Measurements from ENCODE around the gene PSMA2.

Gene PSMA2
- 7.1 to 28.6 (median 11.8) reads per million in 3 experiments for total RNA-seq

DNA sequence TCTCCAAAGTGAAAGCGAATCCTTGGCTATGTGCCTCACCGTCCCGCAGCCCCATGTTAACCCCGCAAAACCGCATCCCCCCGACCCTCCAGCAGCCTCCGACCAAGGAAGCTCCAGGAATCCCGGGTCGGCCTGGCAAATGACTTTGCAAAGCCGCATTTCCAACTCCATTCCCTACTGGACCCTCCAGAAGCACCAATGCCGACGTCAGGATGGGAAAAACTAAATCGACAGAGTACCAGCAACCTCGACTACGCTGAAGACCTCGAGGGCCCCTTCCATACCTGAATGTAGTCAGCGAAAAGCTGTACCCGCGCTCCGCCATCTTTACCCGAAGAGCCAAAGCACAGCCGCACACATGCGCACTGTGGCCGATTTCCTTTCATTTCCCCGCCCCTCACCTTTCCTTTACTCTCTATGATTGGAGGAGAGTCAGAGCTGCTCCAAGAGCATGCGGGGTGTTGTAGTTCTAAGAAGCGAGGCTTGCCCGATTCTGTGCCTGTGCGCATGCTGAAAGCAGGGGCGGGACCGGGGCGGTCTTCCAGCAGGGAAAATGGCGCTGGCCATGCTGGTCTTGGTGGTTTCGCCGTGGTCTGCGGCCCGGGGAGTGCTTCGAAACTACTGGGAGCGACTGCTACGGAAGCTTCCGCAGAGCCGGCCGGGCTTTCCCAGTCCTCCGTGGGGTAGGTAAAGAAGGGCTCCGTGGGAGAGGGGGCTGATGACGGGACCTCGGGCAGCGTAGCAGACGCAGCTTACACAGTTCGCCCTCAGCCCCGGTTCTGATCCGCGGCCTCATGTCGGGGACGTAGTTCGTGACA, at the start of gene PSMA2, which contains the start of gene MRPL32:
Gene PSMA2 (minus strand): TSS at position 341 of the 818 bp plus-strand sequence. CDS start 16 bp downstream, at position 325.
Gene MRPL32 (plus strand): TSS at position 543 of the 818 bp plus-strand sequence. CDS start 11 bp downstream, at position 554.
- DNase-seq: peak; percentile 96

DNA sequence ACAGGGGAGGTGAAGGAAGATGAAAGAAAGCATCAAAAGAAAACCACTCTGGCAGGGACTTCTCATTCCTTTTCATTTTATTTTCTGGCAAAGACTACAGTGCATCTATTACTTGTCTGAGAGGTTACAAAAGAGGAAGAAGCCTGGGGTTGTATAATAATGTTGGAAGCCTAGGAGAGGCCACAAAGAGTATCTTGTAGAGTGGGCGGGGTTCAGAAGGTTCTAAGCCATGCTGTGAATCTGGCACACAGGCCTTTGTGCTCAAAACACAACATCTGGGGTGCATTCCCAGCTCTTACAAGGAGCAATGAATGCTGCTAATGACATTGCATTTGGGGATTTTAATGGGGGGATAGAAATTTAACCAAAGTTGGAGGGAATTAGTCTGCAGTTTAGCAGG, 49.6 kb upstream of the PSMA2 start:
- DNase-seq: no peak

DNA sequence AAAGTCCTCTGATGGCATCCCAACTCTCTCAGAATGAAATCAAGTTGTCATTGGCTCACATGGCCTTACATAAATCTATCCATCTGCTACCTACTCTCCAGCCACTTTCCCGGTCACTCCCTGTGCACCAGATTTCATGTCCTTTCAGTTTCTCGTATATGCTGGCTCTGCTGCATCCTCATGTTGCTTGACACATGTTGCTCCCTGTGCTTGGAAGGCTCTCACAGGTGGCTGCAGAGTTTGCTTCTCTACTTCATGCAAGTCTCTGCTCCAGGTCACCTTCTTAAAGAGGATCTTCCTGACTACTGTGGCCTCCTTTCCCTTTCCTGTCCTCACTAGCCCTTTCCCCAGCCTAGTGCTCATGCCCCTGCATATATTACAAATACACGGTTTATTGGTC, 48.5 kb upstream of the PSMA2 start:
- no peak for DNase-seq

DNA sequence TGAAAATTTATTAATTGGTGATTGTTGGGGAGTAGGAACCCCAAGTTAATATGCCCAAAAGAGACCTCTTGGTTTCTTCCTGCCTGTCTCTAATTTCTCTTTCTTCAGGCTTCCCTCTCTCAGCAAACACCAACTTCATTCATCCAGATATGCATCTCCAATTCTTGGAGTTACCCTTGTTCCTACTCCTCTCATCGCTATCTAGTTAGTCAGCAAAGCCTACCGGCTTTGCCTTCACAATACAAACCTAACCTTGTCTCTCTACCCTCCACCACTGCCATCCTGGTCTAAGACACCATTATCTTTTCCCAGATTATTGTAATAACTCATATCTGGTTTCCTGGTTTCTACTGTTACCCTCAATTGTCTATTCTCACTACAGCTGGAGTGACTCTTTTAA, 48.1 kb upstream of the PSMA2 start:
- DNase-seq: no peak

DNA sequence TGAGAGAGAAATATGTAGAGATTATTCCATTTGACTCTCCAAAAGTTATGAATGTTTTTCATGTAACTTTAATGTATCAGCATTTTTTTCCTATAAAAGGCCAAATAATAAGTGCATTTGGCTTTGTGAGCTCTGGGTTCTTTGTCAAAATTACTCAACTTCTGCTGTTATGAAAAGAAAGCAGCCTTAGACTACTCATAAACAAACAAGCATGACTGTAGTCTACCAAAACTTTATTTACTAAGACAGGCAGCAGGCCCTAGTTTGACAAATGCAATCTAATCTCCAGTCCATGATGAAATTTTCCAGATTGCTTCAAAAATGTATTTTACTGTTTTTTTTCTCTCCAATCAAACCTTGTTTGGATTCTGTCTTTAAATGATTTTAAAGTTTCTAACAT, 46.5 kb upstream of the PSMA2 start:
- no peak for DNase-seq

DNA sequence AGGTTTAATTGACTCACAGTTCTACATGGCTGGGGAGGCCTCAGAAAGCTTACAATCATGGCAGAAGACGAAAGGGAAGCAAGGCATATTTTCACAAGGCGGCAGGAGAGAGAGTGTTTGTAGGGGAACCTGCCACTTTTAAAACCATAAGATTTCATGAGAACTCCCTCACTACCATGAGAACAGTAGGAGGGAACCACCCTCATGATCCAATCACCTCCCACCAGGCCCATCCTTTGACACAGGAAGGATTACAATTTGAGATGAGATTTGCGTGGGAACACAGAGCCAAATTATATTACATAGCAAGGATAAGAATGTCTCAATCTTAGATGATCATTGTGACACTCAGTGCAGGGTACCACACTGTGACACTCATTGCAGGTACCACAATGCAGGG, 44.4 kb upstream of the PSMA2 start:
- DNase-seq: no peak

DNA sequence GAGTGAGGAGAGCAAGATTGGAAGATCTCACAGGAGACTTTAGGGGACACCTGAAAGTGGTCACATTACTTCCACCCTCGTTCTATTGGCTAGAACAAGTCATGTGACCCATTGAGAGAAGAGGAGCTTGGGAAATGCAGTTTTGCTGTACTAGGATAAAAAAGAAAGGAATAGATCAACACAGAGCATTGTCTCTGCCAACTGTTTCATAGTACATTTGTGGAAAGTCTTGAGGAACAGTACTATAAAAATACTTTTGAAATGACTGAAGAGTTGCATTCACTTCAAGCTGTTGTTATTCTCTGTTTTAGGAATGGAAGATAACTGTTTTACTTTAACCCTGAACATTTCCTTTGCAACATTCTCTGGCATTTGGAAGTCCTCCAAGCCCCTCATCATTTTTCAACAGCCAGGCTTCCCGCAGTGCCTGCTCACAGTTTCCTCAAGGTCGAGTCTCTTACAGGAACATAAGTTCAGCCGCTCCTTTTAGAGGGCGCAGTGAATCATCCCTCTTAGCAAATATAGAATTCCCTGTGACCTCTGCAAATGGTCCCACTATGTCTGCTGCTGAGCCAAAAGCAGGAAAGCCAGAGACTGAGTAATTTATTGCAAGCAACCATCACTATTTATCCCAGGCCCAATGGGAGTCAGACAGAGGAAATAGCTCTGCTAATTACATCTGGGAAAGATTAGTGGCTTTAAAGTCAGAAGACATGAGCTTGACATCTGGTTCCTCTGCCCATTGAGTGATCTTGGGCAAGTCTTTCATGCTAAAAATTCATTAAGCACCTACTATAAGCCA, 40.9 kb upstream of the PSMA2 start:
- DNase-seq: no peak

DNA sequence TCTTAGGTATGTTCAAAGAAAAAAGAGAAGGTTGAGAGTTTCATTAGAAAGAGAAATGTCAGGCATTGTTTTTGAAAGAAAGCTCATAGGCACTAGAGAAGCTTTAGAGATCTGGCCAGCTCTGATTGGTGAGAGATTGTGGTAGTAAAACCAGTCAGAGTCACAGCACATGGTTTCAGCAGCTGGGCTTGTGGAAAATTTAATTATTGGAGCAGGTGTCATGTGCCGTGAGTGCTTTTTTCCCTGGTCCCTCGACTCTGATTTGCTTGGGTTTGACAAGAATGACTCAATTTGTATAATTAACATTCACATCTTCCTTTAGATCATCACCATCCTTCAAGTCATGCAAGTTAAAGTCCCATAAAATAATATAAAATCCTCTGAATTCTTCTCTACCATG, 35.4 kb upstream of the PSMA2 start:
- DNase-seq: no peak

DNA sequence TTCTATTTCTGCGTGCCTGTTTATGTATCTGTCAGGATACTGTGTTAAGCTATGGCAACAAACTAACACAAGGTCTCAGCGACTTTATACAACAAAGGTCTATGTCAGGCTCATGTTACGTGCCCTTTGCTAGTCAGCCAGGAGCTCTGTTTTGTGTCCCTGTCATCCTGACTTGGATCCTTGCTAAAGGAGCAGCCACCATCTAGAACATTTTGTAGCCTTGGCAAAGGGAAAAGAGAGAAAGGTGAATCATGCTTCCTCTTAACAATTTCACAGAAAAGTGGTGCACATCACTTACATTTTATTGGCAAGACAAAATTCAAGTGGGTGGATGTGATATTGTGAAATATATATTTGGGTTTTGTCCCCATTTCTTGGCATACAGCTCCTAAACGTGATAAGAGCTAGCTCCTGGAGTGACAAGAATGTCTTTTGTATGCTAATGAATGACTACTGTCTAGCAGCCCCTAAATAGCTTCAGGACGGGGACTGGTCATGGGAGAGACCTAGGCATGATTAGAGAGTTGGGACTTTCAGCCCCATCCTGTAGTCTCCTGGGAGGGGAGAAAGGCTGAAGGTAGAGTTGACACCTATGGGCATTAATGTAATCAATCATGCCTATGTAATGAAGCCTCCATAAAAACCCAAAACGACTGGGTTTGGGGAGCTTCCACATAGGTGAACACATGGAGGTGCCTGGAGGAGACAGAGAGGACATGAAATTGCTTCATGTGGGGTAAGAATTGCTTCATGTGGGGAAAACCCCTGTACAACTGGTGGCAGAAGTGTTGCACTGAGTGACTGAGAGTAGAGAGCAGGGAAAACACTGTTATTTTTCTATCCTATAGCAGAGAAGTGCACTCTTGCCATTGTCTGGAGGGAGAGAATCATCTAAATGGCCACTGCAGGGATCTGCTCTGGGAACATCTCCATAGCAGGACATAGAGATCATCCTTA, 33.2 kb upstream of the PSMA2 start:
- no peak for DNase-seq

DNA sequence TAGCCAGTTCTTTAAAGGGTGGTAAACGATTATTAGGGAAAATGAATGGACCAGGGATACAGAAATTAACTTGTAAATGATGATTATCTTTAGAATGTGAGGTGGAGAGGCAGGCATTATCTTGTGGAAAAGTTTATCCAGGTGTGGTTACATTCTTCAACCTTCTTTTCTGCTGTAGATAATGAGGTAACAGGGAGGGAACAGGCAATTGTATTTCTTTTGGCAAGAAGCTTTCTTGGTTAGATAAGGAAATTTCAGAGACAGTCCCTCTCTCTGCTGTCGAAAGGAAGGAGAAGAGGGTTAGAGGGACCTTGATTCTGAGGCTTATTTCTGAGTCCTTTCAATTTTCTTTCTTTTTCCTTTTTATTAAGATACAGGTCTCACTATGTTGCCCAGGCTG, 32.3 kb upstream of the PSMA2 start:
- DNase-seq: no peak

DNA sequence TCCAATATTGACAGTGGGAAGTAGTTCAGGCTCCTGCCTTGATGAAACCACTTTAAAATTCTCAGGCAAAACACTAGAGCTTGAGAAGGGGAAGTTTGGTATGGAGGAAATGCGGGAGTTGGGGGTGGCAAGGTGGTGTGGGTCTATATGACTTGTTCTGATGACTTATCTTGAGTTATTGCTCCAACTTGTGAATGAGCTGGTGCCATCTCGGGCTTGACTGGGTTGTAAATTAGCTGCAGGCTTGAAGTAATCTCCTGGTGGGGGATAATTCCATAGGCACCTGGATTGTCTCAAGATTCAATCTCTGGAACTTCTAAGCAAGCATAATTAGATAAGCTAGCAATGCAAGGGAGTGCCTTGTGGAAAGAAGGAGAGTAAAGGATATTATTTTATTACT, 29.2 kb upstream of the PSMA2 start:
- DNase-seq: no peak

DNA sequence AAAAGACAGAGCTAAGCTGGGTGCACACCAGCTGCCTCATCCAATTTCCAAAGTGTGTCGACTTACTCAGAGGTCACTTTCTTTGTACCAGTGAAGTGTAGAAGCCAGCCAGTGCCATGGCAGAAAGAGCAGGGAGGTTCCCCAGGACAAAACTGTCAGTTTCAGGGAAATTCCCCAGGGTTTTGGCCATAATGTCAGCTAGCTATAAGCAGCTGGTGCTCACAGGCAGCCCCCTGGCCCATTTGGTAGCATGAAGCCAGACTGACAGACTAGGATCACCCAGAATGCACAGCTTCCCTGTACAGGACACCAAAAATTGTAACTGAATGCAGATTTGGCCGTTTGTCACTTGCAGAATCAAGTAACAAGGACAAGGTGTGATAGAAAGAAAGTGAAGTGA, 28.8 kb upstream of the PSMA2 start:
- no peak for DNase-seq

DNA sequence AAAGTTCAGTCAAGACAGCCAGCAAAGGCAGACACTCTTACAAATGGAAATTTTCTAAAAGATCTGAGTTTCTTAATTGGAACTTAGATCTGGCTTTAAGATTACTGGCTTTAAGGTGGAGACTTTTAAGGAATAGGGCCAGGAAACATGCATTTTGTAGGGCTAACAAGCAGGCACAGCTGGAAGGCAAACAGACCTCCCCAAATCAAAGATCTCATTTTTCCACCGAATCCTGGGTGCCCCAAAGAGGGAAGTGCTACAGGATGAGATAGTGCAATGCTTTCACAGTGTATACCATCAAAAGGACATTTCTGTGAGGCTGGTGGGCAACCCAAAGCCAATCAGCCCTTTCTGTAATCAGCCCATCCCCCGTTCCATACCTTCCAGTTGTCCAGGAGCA, 27.6 kb upstream of the PSMA2 start:
- DNase-seq: no peak

DNA sequence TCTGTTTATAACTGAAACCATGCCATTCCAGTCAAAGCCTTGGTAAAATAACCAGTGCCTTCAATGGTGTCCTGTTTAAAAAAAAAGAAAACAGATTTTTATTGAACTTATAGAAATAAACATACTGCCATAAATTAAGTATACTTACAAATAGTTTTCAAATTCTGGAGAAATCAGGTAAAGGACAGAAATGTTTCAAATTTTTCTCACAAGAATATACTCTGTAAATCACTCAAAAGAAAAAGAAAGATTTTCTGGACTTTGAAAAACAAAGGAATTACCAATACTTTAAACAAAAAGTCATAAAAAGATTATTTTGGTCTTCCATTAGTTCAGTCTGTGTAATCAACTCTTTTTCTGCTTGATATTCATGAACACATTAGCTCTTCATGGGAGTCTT, 24.1 kb upstream of the PSMA2 start:
- DNase-seq: no peak

DNA sequence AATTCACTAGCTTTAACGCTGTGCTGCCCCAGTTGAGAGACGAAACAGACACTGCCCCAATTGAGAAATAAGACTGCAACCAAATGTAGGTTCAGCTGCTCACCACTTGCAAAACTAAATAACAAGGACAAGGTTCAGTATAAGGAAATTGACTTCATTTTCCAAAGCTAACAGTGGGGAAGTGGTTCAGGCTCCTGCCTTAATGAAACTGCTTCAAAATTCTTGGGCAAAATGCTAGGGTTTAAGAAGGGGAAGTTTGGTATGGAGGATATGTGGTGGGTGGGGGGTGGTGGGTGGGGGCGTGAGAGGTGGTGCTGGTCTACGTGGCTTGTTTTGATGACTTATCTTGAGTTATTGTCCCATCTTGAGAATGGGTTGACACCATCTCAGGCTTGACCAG, 22.0 kb upstream of the PSMA2 start:
- no peak for DNase-seq

DNA sequence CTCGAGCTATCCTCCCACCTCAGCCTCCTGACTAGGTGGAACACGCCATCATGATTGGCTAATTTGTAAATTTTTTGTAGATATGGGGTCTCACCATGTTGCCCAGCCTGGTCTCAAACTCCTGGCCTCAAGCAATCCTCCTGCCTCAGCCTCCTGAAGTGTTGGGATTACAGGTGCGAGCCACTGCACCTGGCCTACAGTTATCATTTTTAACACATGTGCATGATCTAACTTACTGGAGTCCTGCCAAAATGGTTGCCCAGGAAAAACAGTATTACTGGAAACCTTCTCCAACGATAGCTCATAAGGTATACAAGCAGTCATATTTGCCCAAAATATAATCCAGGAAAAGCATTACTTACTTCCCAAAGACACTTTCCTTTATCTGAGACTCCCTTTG, 20.4 kb upstream of the PSMA2 start:
- DNase-seq: no peak

DNA sequence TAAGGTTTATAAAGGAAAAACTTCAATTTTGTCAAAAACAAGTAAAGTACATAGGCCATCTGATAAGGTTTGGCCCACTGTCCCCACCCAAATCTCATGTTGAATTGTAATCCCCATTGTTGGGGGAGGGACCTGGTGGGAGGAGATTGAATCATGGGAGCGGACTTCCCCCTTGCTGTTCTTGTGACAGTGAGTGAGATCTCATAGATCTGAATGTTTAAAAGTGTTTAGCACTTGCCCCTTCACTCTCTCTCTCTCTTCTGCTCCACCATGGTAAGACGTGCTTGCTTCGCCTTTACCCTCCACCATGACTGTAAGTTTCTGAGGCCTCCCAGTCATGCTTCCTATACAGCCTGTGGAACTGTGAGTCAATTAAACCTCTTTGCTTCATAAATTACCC, 18.4 kb upstream of the PSMA2 start:
- DNase-seq: no peak

DNA sequence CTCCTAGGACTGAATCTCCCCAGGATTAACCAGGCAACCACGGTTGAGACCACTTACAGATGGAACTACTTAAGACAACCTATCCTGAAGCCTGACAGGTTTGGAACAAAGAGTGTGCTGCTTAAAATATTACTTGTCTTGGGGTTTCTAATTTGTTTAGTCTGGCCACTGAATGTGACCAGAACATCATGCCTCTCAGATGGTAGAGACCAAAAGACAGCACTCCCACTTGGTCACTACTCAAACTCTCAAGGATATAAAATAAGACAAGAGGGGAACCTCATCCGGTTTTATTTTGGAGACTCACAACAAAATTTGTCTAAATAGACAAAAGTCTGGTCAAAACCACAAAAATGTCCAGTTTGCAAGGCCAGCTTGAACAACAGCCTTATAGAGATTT, 15.5 kb upstream of the PSMA2 start:
- no peak for DNase-seq

DNA sequence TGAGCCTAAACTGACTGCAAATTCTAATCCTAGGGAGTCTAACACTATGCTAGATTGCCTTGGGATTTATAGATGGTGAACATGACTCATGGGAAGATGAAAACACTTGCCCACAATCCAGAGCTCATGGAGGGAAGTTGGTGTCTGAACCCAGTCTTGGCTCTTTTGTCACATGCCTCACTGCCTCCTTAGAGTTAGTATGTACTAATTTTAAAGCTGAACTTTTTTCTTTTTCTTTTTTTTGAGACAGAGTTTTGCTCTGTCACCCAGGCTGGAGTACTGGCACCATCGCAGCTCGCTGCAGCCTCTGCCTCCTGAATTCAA, 14.6 kb upstream of the PSMA2 start:
- DNase-seq: no peak

DNA sequence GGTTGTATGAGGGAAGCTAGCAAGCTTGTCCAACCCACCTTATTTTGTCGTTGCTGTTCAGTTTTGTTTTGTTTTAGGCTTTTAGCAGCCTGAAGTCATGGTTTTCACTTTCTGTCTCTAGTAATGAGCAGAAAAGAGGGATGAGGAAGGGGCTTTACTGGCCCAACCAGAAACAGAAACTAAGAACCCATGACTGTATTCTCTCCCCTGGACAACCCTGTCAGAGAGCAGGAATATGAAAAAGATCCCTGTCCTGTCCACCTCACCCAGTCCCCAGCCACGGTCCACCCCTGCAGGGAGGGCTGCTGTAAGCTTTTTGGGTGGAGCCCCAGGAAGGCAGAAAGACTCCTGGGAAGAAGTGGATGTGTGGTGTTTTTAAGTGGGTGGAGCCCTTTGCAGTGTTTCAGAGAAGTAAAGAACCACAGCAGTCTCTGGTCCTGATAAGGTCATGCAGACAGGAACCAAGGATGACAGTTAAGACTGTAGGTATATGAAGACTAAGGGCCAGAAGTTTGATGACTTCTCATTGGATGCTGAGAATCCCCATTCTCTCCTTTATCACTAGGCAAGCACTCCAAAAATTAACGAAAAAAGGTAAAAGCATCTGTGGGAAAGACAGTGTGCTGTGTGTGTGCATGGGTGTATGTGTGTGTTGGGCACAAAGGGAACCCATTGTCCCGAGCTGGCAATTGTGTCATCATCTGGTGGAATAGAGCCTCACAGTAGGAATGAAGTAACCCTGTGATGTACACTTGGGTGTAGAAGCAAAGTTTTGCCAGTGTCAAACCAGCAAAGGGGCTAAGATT, 14.1 kb upstream of the PSMA2 start:
- no peak for DNase-seq

DNA sequence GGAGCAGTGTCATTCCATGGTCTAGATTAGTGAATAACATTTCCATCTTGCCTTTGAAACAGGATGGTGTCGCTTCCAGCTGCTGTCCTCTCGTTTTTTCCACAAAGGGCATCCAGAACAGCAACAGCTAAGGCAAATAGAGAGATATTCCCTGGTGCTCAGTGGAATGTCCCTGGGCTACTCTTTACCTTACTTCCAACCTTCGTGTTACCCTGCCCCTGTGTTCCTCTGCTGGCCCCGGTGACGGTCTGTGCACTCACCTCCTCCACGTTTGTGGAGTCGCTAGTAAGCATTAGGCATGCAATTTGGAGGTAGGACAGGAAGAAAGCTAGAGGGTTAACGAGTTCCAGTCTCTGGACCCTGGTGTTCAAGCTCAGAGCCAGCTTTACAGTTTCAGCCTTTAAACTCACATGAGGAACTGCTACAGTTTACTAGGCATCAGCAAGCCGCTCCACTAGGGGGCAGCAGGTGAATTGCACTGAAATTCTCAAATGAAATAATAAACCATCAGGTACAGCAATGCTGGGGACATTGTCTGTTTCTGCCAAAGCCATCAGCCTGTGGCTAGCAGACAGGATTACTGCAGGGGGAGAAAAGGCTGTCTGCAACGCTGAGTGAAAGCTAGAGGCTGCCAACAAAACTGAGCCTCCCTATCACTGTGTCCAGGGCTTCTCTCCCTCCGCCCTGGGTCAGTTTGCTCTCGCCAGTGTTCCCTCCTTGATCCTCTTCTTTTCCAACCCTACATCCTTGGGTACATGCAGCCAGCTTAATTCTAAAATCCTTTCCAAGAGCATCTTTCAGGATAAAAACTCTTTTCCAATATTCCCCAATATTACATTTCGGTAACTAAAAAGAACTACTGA, 9.2 kb upstream of the PSMA2 start:
- peak; percentile 46 for DNase-seq
